HG03558 (cell line): Measurements from ENCODE around the gene FLNC.

Experiments
- ATAC-seq: cut with Tn5 transposase; IDR thresholded peaks from one replicate; pipeline ENCODE4 v1.9.1; 2021; ENCODE audit warnings: moderate number of reproducible peaks; ENCODE audit not compliant: unreplicated experiment; ENCODE audit errors: extremely low read depth

FLNC gene

GRCh38 chr7:128886391-128887168, 56.4 kb downstream of the FLNC start:
- ATAC-seq: no peak

GRCh38 chr7:128887169-128888038, 57.2 kb downstream of the FLNC start:
- no peak for ATAC-seq

GRCh38 chr7:128888039-128888755, 58.0 kb downstream of the FLNC start:
- no peak for ATAC-seq

GRCh38 chr7:128888756-128889095, 58.5 kb downstream of the FLNC start:
- no peak for ATAC-seq

GRCh38 chr7:128889121-128889520, 58.9 kb downstream of the FLNC start:
- no peak for ATAC-seq

- ATAC-seq: no peak
Measured at GRCh38 chr7:128890306-128891109, 60.3 kb downstream of the FLNC start.

- ATAC-seq: no peak
Measured at GRCh38 chr7:128891110-128891941, 61.1 kb downstream of the FLNC start.

- no peak for ATAC-seq
Measured at GRCh38 chr7:128891942-128892269, 61.7 kb downstream of the FLNC start.

- ATAC-seq: no peak
Measured at GRCh38 chr7:128892521-128893250, 62.5 kb downstream of the FLNC start.

- ATAC-seq: no peak
Measured at GRCh38 chr7:128893251-128894100, 63.3 kb downstream of the FLNC start.

GRCh38 chr7:128894101-128894440, 63.9 kb downstream of the FLNC start:
- no peak for ATAC-seq

GRCh38 chr7:128895320-128895719, 65.1 kb downstream of the FLNC start:
- no peak for ATAC-seq

- ATAC-seq: no peak
Measured at GRCh38 chr7:128899392-128899791, 69.2 kb downstream of the FLNC start.

- no peak for ATAC-seq
Measured at GRCh38 chr7:128900237-128900636, 70.0 kb downstream of the FLNC start.

- ATAC-seq: no peak
Measured at GRCh38 chr7:128902761-128903585, 72.8 kb downstream of the FLNC start.

- ATAC-seq: no peak
Measured at GRCh38 chr7:128903621-128904361, 73.6 kb downstream of the FLNC start.
